GM21360 (cell line): ENCODE data around the gene CLASP2.
"Not testable (repeated sequence)": the region's sequence is repeated elsewhere in the genome, so short reads cannot be mapped to it uniquely, and the experiment has no call there.

Experiments
- ATAC-seq: cut with Tn5 transposase; IDR thresholded peaks from one replicate; pipeline ENCODE4 v1.9.1; 2021; ENCODE audit warnings: mild to moderate bottlenecking, moderate library complexity; ENCODE audit not compliant: unreplicated experiment

The CLASP2 gene

GRCh38 chr3:33459577-33459976 is 258.5 kb downstream of the CLASP2 start:
- not testable (repeated sequence) for ATAC-seq

GRCh38 chr3:33458446-33458845 is 259.6 kb downstream of the CLASP2 start:
- no peak for ATAC-seq

GRCh38 chr3:33456756-33457155 is 261.3 kb downstream of the CLASP2 start:
- no peak for ATAC-seq

- ATAC-seq = no peak
Observed at GRCh38 chr3:33453331-33453761, 264.7 kb downstream of the CLASP2 start.

- ATAC-seq = not testable (repeated sequence)
Observed at GRCh38 chr3:33451994-33452393, 266.1 kb downstream of the CLASP2 start.

- ATAC-seq = no peak
Observed at GRCh38 chr3:33447958-33448357, 270.1 kb downstream of the CLASP2 start.

GRCh38 chr3:33447256-33447625 is 270.8 kb downstream of the CLASP2 start:
- ATAC-seq = not testable (repeated sequence)
